HepG2 (cell line): Measurements from ENCODE around the gene SMO. TPM values are rescaled to one million over a fixed set of nuclear protein-coding genes. Genes with fewer than 3 reads are reported as not detected.

Experiments
- ATF1 ChIP-seq: IDR thresholded peaks from 2 replicates; pipeline ENCODE4 v1.6.1; 2016; ENCODE audit warnings: mild to moderate bottlenecking, control low read depth
- ATF7 ChIP-seq, 2 experiments: fragments of 450-650 bp in 1 of 2; sonication (generic) in 1 of 2; formaldehyde crosslinking in 1 of 2; IDR thresholded peaks; 2 replicates each; pipeline versions ENCODE4 v1.4.0 to v1.6.1; 2016 to 2020; ENCODE audit warnings: antibody characterized with exemption in 1 of 2, mild to moderate bottlenecking in 1 of 2, missing genetic modification reagents in 1 of 2
- CBX5 ChIP-seq: sonication (generic); formaldehyde crosslinking; IDR thresholded peaks from 2 replicates; pipeline ENCODE4 v1.4.0; 2020; ENCODE audit warnings: missing genetic modification reagents, borderline replicate concordance
- FUBP1 ChIP-seq: sonication (generic); formaldehyde crosslinking; IDR thresholded peaks from 2 replicates; pipeline ENCODE4 v1.5.1; 2020; ENCODE audit warnings: missing genetic modification reagents, mild to moderate bottlenecking, borderline replicate concordance
- IKZF1 ChIP-seq: fragments of 450-650 bp; IDR thresholded peaks from 2 replicates; pipeline ENCODE4 v1.7.1; 2016
- KDM2A ChIP-seq: sonication (generic); formaldehyde crosslinking; IDR thresholded peaks from 2 replicates; pipeline ENCODE4 v1.4.0; 2020; ENCODE audit warnings: low read depth, missing genetic modification reagents, borderline replicate concordance
- KLF16 ChIP-seq, 2 experiments: sonication (generic) in 1 of 2; formaldehyde crosslinking in 1 of 2; IDR thresholded peaks; 2 replicates each; pipeline versions ENCODE4 v1.6.1 to v1.8.0; 2016 to 2023; ENCODE audit warnings: missing genetic modification reagents in 2 of 2, missing compliant biosample characterization in 1 of 2
- MAZ ChIP-seq, 2 experiments: sonication (generic) in 1 of 2; formaldehyde crosslinking in 1 of 2; IDR thresholded peaks; 2 replicates each; pipeline versions ENCODE4 v1.5.0 to v1.6.1; 2012 to 2020; ENCODE audit warnings: low read depth in 2 of 2, mild to moderate bottlenecking in 2 of 2, borderline replicate concordance in 1 of 2, improper control_type of control experiment in 1 of 2, low read length in 1 of 2, missing genetic modification reagents in 1 of 2, moderate library complexity in 1 of 2
- MXI1 ChIP-seq: IDR thresholded peaks from 3 replicates; pipeline ENCODE4 v1.6.1; 2012; ENCODE audit warnings: low read depth, low read length, inconsistent platforms, borderline replicate concordance
- NR2C2 ChIP-seq: sonication (generic); formaldehyde crosslinking; IDR thresholded peaks from 2 replicates; pipeline ENCODE4 v1.4.0; 2020; ENCODE audit warnings: missing genetic modification reagents, mild to moderate bottlenecking, moderate library complexity, borderline replicate concordance
- NR2F1 ChIP-seq, 2 experiments: fragments of 450-650 bp in 1 of 2; formaldehyde crosslinking in 1 of 2; IDR thresholded peaks; 2 replicates each; pipeline versions ENCODE4 v1.5.0 to v1.6.1; 2016 to 2020; ENCODE audit warnings: mild to moderate bottlenecking in 1 of 2, missing compliant biosample characterization in 1 of 2, missing genetic modification reagents in 1 of 2, moderate library complexity in 1 of 2
- PBX2 ChIP-seq: IDR thresholded peaks from 2 replicates; pipeline ENCODE4 v1.6.1; 2016; ENCODE audit warnings: control low read depth
- UBTF ChIP-seq: sonication (generic); formaldehyde crosslinking; IDR thresholded peaks from 2 replicates; pipeline ENCODE4 v1.4.0; 2020; ENCODE audit warnings: mild to moderate bottlenecking, missing genetic modification reagents
- ZFX ChIP-seq: sonication (generic); formaldehyde crosslinking; IDR thresholded peaks from 2 replicates; pipeline ENCODE4 v1.4.0; 2020; ENCODE audit warnings: mild to moderate bottlenecking, low read depth, missing genetic modification reagents, moderate library complexity
- ZFY ChIP-seq: sonication (generic); formaldehyde crosslinking; IDR thresholded peaks from 2 replicates; pipeline ENCODE4 v1.4.0; 2020; ENCODE audit warnings: missing genetic modification reagents
- ZIK1 ChIP-seq: sonication (generic); formaldehyde crosslinking; IDR thresholded peaks from 2 replicates; pipeline ENCODE4 v1.5.0; 2020; ENCODE audit warnings: mild to moderate bottlenecking, low read depth, missing genetic modification reagents, borderline replicate concordance
- ZNF12 ChIP-seq: sonication (generic); formaldehyde crosslinking; IDR thresholded peaks from 2 replicates; pipeline ENCODE4 v1.5.0; 2020; ENCODE audit warnings: missing genetic modification reagents
- ZNF232 ChIP-seq: sonication (generic); formaldehyde crosslinking; IDR thresholded peaks from 2 replicates; pipeline ENCODE4 v1.4.0; 2020; ENCODE audit warnings: missing genetic modification reagents, borderline replicate concordance
- ZNF260 ChIP-seq: sonication (generic); formaldehyde crosslinking; IDR thresholded peaks from 2 replicates; pipeline ENCODE4 v1.4.0; 2020; ENCODE audit warnings: missing genetic modification reagents, low read depth, mild to moderate bottlenecking, borderline replicate concordance
- ZNF563 ChIP-seq: sonication (generic); formaldehyde crosslinking; IDR thresholded peaks from 2 replicates; pipeline ENCODE4 v1.8.0; 2022; ENCODE audit warnings: mild to moderate bottlenecking, moderate library complexity, missing genetic modification reagents
- ZNF580 ChIP-seq: IDR thresholded peaks from 2 replicates; pipeline ENCODE4 v1.6.1; 2016; ENCODE audit warnings: low read depth, borderline replicate concordance
- ZNF761 ChIP-seq: sonication (generic); formaldehyde crosslinking; conservative IDR thresholded peaks from 2 replicates; pipeline ENCODE4 v1.4.0; 2020; ENCODE audit warnings: mild to moderate bottlenecking, missing genetic modification reagents
- ZNF788 ChIP-seq: sonication (generic); formaldehyde crosslinking; IDR thresholded peaks from 2 replicates; pipeline ENCODE4 v1.5.0; 2020; ENCODE audit warnings: mild to moderate bottlenecking, missing genetic modification reagents, borderline replicate concordance
- ZSCAN21 ChIP-seq: sonication (generic); formaldehyde crosslinking; IDR thresholded peaks from 2 replicates; pipeline ENCODE4 v1.8.0; 2022; ENCODE audit warnings: mild to moderate bottlenecking, missing genetic modification reagents, moderate library complexity, borderline replicate concordance
- polyA plus RNA-seq, 8 experiments: library from polyadenylated mRNA; depleted of rRNA in 3 of 8; stranded (reverse) in 7 of 8; unstranded in 1 of 8; fragments of >200 nt; fragmentation: Illumina TruSeq in 4 of 8; extraction: Trizol in 4 of 8; gene quantifications; 2 replicates each; pipeline versions ENCODE4 v1.2.1 to v1.2.3, GENCODE V29; 2011 to 2016; ENCODE audit warnings: low read depth in 4 of 8, missing spikeins in 1 of 8, mixed read lengths in 1 of 8; ENCODE audit not compliant: insufficient read depth in 1 of 8
- total RNA-seq, 5 experiments: library from RNA; depleted of rRNA; stranded (reverse); fragments of >200 nt; fragmentation: Illumina TruSeq; extraction: Trizol; gene quantifications; 2 replicates each; pipeline ENCODE4 v1.2.3, GENCODE V29; 2016; ENCODE audit warnings: low read depth in 1 of 5

The SMO gene
- total and polyA plus RNA-seq, 2 of the 13 experiments (the other 11 are each of a cell fraction or from before 2014, with no cell fraction given): 23.8 to 32.3 TPM

GRCh38 chr7:129188372-129188891 lies at the start of gene SMO (continued):
- TF ChIP-seq MAZ (IDR thresholded peaks at IDR 0.05; ENCODE audit: borderline replicate concordance, low read depth, low read length): no peak
- TF ChIP-seq MAZ (CRISPR knock-in tag; IDR thresholded peaks at IDR 0.05; ENCODE audit: low read depth): peak; percentile 66
- peak; percentile 22; the same call in 1 of the 2 replicates for TF ChIP-seq CBX5 (CRISPR knock-in tag)
- no peak for TF ChIP-seq ZNF563 (CRISPR knock-in tag)
- no peak for TF ChIP-seq ZNF260 (CRISPR knock-in tag)
- peak; percentile 74; the same call in 1 of the 2 replicates for TF ChIP-seq KDM2A (CRISPR knock-in tag)
- TF ChIP-seq ATF7 (IDR thresholded peaks at IDR 0.05): no peak
- no peak for TF ChIP-seq ATF7 (CRISPR knock-in tag; IDR thresholded peaks at IDR 0.05)
- peak in 1 of 2 experiments; percentile 57; a peak in 1 of 4 replicates for TF ChIP-seq KLF16 (CRISPR knock-in tag; IDR thresholded peaks at IDR 0.05)
- no peak for TF ChIP-seq PBX2
- TF ChIP-seq ZSCAN21 (CRISPR knock-in tag): 0 out of 2 replicates have a peak, but pooled peaks have one; percentile 28
- TF ChIP-seq ZNF12 (CRISPR knock-in tag): no peak; the same call in 1 of the 2 replicates
- TF ChIP-seq ZNF761: 0 out of 2 replicates have a peak, but pooled peaks have one; percentile 17
- no peak for TF ChIP-seq ATF1 (CRISPR knock-in tag)
- TF ChIP-seq MXI1: 0 out of 3 replicates have a peak, but pooled peaks have one; percentile 29
- TF ChIP-seq UBTF (CRISPR knock-in tag): peak; percentile 73
- TF ChIP-seq ZFY (CRISPR knock-in tag): peak; percentile 67
- TF ChIP-seq ZNF788 (CRISPR knock-in tag): no peak
- peak; percentile 24; the same call in 1 of the 2 replicates for TF ChIP-seq NR2C2 (CRISPR knock-in tag)
- no peak for TF ChIP-seq IKZF1
- no peak for TF ChIP-seq NR2F1 (CRISPR knock-in tag; IDR thresholded peaks at IDR 0.05)
- no peak for TF ChIP-seq FUBP1 (CRISPR knock-in tag)
- TF ChIP-seq ZNF232: no peak
- peak; percentile 48; the same call in 1 of the 2 replicates for TF ChIP-seq ZIK1 (CRISPR knock-in tag)
- TF ChIP-seq ZFX (CRISPR knock-in tag): peak; percentile 83
- 0 out of 2 replicates have a peak, but pooled peaks have one; percentile 30 for TF ChIP-seq ZNF580 (CRISPR knock-in tag)
